ENCODE results near the gene NMRK2.

DNA sequence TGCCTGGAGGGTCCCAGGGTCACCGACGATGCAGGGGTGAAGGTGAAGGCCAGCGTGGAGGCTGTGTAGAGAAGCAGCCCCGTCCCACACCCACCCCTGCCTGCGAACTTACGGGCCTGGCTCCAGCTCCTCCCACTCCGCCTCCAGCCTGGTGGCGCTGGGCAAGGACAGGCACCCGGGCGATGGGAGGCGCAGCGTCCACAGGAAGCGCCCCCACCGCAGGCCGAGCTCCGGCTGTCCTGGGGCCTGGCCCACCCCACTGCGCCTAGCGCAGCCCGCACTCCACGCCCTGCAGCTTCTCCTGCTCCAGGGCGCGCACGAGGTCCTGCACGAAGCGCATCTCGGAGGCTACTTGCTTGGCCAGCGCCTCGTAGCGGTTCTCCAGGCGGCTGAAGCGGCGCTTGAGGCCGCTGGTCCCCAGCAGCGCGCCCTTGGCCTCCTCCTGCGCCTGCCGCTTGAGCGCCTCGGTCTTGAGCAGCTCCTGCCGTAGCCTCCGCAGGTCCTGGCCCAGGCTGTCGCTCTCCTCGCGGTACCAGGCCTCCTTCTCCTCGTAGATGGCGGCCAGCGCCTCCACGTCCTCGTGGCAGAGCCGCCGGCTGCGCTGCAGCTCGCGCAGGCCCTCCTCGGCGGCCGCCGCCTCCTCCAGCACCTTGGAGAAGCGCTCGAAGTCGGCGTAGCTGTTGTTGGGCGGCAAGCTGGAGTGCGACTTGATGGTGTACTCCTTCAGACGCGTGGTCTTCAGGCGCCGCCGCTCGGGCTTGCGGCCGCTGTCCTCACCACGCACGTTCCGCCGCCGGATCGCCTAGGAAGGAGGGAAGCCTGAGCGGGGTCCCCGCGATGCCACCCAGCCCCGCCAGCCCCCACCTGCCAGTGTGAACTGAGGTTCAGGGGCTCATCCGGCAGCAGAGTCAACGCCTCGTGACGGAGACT is 26.2 kb downstream of the NMRK2 start:
- TF ChIP-seq L3MBTL2 (conservative IDR thresholded peaks at IDR 0.05) (no peak), SUZ12 (IDR thresholded peaks at IDR 0.05) (no peak), BHLHE40 (IDR thresholded peaks at IDR 0.05; ENCODE audit: borderline replicate concordance) (no peak), CTBP1 (IDR thresholded peaks at IDR 0.05; ENCODE audit: borderline replicate concordance) (no peak), LEF1 (IDR thresholded peaks at IDR 0.05; ENCODE audit: borderline replicate concordance) (no peak), SP1 (IDR thresholded peaks at IDR 0.05) (no peak), ELF4 (IDR thresholded peaks at IDR 0.05) (no peak), TARDBP (IDR thresholded peaks at IDR 0.05) (no peak), FOXA1 (IDR thresholded peaks at IDR 0.05) (no peak), FOXM1 (IDR thresholded peaks at IDR 0.05; ENCODE audit: borderline replicate concordance) (no peak), ZNF384 (IDR thresholded peaks at IDR 0.05) (no peak), ARNT (IDR thresholded peaks at IDR 0.05) (no peak)
- TF ChIP-seq, protein P1, sequence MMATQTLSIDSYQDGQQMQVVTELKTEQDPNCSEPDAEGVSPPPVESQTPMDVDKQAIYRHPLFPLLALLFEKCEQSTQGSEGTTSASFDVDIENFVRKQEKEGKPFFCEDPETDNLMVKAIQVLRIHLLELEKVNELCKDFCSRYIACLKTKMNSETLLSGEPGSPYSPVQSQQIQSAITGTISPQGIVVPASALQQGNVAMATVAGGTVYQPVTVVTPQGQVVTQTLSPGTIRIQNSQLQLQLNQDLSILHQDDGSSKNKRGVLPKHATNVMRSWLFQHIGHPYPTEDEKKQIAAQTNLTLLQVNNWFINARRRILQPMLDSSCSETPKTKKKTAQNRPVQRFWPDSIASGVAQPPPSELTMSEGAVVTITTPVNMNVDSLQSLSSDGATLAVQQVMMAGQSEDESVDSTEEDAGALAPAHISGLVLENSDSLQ (IDR thresholded peaks at IDR 0.05) = no peak

Data from HEK293T (cell line).